Activated T-helper 17 cell treated with anti-CD3 and anti-CD28 coated beads, Interleukin-2, amount 50 U/mL, for 72 hours (primary cell): ENCODE measurements around the gene AFDN. TPM values are rescaled to one million over a fixed set of nuclear protein-coding genes. Genes with fewer than 3 reads are reported as not detected.

ENCODE experiments used
- ATAC-seq: fragments of 150-1000 bp; cut with Tn5 transposase; replicated peaks from 2 replicates; pipeline ENCODE4 v1.10.0; 2021; ENCODE audit warnings: mild to moderate bottlenecking, moderate library complexity
- H3K27ac Mint-ChIP-seq: one replicate; pipeline ENCODE4 v1.8.0; 2022; ENCODE audit warnings: mixed read lengths
- H3K27me3 Mint-ChIP-seq: one replicate; pipeline ENCODE4 v1.8.0; 2022; ENCODE audit warnings: mixed read lengths
- H3K36me3 Mint-ChIP-seq: one replicate; pipeline ENCODE4 v1.8.0; 2022; ENCODE audit warnings: low read depth, mild to moderate bottlenecking, mixed read lengths
- H3K4me1 Mint-ChIP-seq: one replicate; pipeline ENCODE4 v1.8.0; 2022; ENCODE audit warnings: mixed read lengths
- H3K4me3 Mint-ChIP-seq: one replicate; pipeline ENCODE4 v1.8.0; 2022; ENCODE audit warnings: mild to moderate bottlenecking, mixed read lengths
- H3K9me3 Mint-ChIP-seq: one replicate; pipeline ENCODE4 v1.8.0; 2022; ENCODE audit warnings: mixed read lengths
- total RNA-seq, 2 donors: library from RNA; stranded (reverse); gene quantifications; one replicate each; pipeline ENCODE4 v1.2.3, GENCODE V29; 2022

AFDN gene
- total RNA-seq, 2 donors from 2014 or later: 56.3 to 107 TPM

GRCh38 chr6:167789358-167789757 is 37.4 kb upstream of the AFDN start:
- H3K27me3 Mint-ChIP-seq: peaks cover 13% of the 10 kb centered on the region
- no peak for ATAC-seq
- H3K9me3 Mint-ChIP-seq: no peaks in the 10 kb centered on the region
- no peak overlapping the region for H3K4me3 Mint-ChIP-seq
- H3K36me3 Mint-ChIP-seq: no peaks in the 10 kb centered on the region
- no peaks in the 10 kb centered on the region for H3K4me1 Mint-ChIP-seq
- H3K27ac Mint-ChIP-seq: no peak overlapping the region

GRCh38 chr6:167791091-167791779 is 35.5 kb upstream of the AFDN start:
- Mint-ChIP-seq H3K27ac (no peak overlapping the region), H3K4me3 (no peak overlapping the region), H3K27me3 (peaks cover 23% of the 10 kb centered on the region), H3K4me1 (no peaks in the 10 kb centered on the region), H3K36me3 (no peaks in the 10 kb centered on the region), H3K9me3 (no peaks in the 10 kb centered on the region)
- ATAC-seq: no peak

GRCh38 chr6:167791780-167792478 is 34.8 kb upstream of the AFDN start:
- H3K9me3 Mint-ChIP-seq: no peaks in the 10 kb centered on the region
- no peak overlapping the region for H3K27ac Mint-ChIP-seq
- H3K4me1 Mint-ChIP-seq: no peaks in the 10 kb centered on the region
- H3K4me3 Mint-ChIP-seq: no peak overlapping the region
- no peak for ATAC-seq
- no peaks in the 10 kb centered on the region for H3K36me3 Mint-ChIP-seq
- H3K27me3 Mint-ChIP-seq: peaks cover 23% of the 10 kb centered on the region

- no peak for ATAC-seq
- Mint-ChIP-seq H3K4me3 (no peak overlapping the region), H3K4me1 (no peaks in the 10 kb centered on the region), H3K9me3 (no peaks in the 10 kb centered on the region), H3K27ac (no peak overlapping the region), H3K27me3 (peaks cover 29% of the 10 kb centered on the region), H3K36me3 (no peaks in the 10 kb centered on the region)
Measured at GRCh38 chr6:167793421-167793820, 33.3 kb upstream of the AFDN start.

GRCh38 chr6:167794161-167795157 is 32.3 kb upstream of the AFDN start:
- Mint-ChIP-seq H3K4me1 (no peaks in the 10 kb centered on the region), H3K27ac (no peak overlapping the region), H3K36me3 (no peaks in the 10 kb centered on the region), H3K9me3 (no peaks in the 10 kb centered on the region), H3K27me3 (peaks cover 36% of the 10 kb centered on the region), H3K4me3 (no peak overlapping the region)
- ATAC-seq: no peak

- ATAC-seq: no peak
- peaks cover 40% of the 10 kb centered on the region for H3K27me3 Mint-ChIP-seq
- no peaks in the 10 kb centered on the region for H3K4me1 Mint-ChIP-seq
- H3K27ac Mint-ChIP-seq: no peak overlapping the region
- no peak overlapping the region for H3K4me3 Mint-ChIP-seq
- H3K36me3 Mint-ChIP-seq: no peaks in the 10 kb centered on the region
- no peaks in the 10 kb centered on the region for H3K9me3 Mint-ChIP-seq
Measured at GRCh38 chr6:167795321-167795811, 31.3 kb upstream of the AFDN start.

- Mint-ChIP-seq H3K27ac (no peak overlapping the region), H3K36me3 (no peaks in the 10 kb centered on the region), H3K27me3 (peaks cover 40% of the 10 kb centered on the region), H3K4me1 (no peaks in the 10 kb centered on the region), H3K4me3 (no peak overlapping the region), H3K9me3 (no peaks in the 10 kb centered on the region)
- ATAC-seq: no peak
Measured at GRCh38 chr6:167795874-167796191, 30.9 kb upstream of the AFDN start.

GRCh38 chr6:167796192-167796981 is 30.3 kb upstream of the AFDN start:
- Mint-ChIP-seq H3K4me1 (no peaks in the 10 kb centered on the region), H3K9me3 (no peaks in the 10 kb centered on the region), H3K27ac (no peak overlapping the region), H3K4me3 (peak overlapping the region; percentile 40), H3K36me3 (no peaks in the 10 kb centered on the region), H3K27me3 (peaks cover 44% of the 10 kb centered on the region)
- ATAC-seq: peak; percentile 44

- peak overlapping the region; percentile 40 for H3K4me3 Mint-ChIP-seq
- no peak overlapping the region for H3K27ac Mint-ChIP-seq
- H3K9me3 Mint-ChIP-seq: no peaks in the 10 kb centered on the region
- no peak for ATAC-seq
- no peaks in the 10 kb centered on the region for H3K4me1 Mint-ChIP-seq
- H3K36me3 Mint-ChIP-seq: no peaks in the 10 kb centered on the region
- peaks cover 47% of the 10 kb centered on the region for H3K27me3 Mint-ChIP-seq
Measured at GRCh38 chr6:167797011-167797471, 29.7 kb upstream of the AFDN start.

- H3K27ac Mint-ChIP-seq: no peak overlapping the region
- H3K9me3 Mint-ChIP-seq: no peaks in the 10 kb centered on the region
- H3K4me3 Mint-ChIP-seq: peak overlapping the region; percentile 3
- H3K4me1 Mint-ChIP-seq: no peaks in the 10 kb centered on the region
- no peak for ATAC-seq
- no peaks in the 10 kb centered on the region for H3K36me3 Mint-ChIP-seq
- H3K27me3 Mint-ChIP-seq: peaks cover 50% of the 10 kb centered on the region
Measured at GRCh38 chr6:167797476-167798265, 29.0 kb upstream of the AFDN start.

GRCh38 chr6:167798453-167798852 is 28.3 kb upstream of the AFDN start:
- Mint-ChIP-seq H3K9me3 (no peaks in the 10 kb centered on the region), H3K27ac (no peak overlapping the region), H3K36me3 (no peaks in the 10 kb centered on the region), H3K4me3 (no peak overlapping the region), H3K27me3 (peaks cover 50% of the 10 kb centered on the region), H3K4me1 (no peaks in the 10 kb centered on the region)
- ATAC-seq: no peak

- Mint-ChIP-seq H3K36me3 (no peaks in the 10 kb centered on the region), H3K4me1 (no peaks in the 10 kb centered on the region), H3K9me3 (no peaks in the 10 kb centered on the region), H3K27me3 (peaks cover 50% of the 10 kb centered on the region), H3K27ac (no peak overlapping the region), H3K4me3 (no peak overlapping the region)
- no peak for ATAC-seq
Measured at GRCh38 chr6:167799033-167799821, 27.5 kb upstream of the AFDN start.

- Mint-ChIP-seq H3K9me3 (no peaks in the 10 kb centered on the region), H3K27me3 (peaks cover 49% of the 10 kb centered on the region), H3K36me3 (no peaks in the 10 kb centered on the region), H3K4me1 (no peaks in the 10 kb centered on the region), H3K4me3 (no peak overlapping the region), H3K27ac (no peak overlapping the region)
- no peak for ATAC-seq
Measured at GRCh38 chr6:167800549-167800948, 26.2 kb upstream of the AFDN start.
